ENCODE measurements around the gene CSF3R. TPM values are rescaled to one million over a fixed set of nuclear protein-coding genes. Genes with fewer than 3 reads are reported as not detected.

The CSF3R gene
- total RNA-seq, 2 experiments from 2014 or later: 3.7 to 4.1 TPM

GRCh38 chr1:36447450-36447849, 35.3 kb downstream of the CSF3R start:
- no peak for DNase-seq
- H3K27me3 ChIP-seq (ENCODE audit: control insufficient read depth in 1 of 2, insufficient read depth in 2 of 2, low read length in 2 of 2): no peaks in the 10 kb centered on the region
- H3K9me3 ChIP-seq (ENCODE audit: control insufficient read depth in 1 of 2, insufficient read depth in 1 of 2, low read length in 2 of 2): no peaks in the 10 kb centered on the region
- no peaks in the 10 kb centered on the region for H3K27me3 Mint-ChIP-seq
- peaks cover 20% of the 10 kb centered on the region for H3K4me1 Mint-ChIP-seq (ENCODE audit: low read depth)
- peak overlapping the region; percentile 21 for H3K4me3 Mint-ChIP-seq
- no peak overlapping the region for H3K4me3 ChIP-seq (ENCODE audit: low read length)
- ChIA-PET POLR2A (interaction anchor here (0.9 kb wide), 1 partner anchor 17 kb away, joined by 4 read pairs; the partner anchor contains the start of gene MRPS15), CTCF (no interaction called here)
- peaks cover 15% of the 10 kb centered on the region for H3K4me1 ChIP-seq (ENCODE audit: insufficient read depth, low read length)
- H3K27ac Mint-ChIP-seq: no peak overlapping the region
- H3K36me3 Mint-ChIP-seq (ENCODE audit: low read depth): no peaks in the 10 kb centered on the region
- H3K27ac ChIP-seq (ENCODE audit: low read depth in 1 of 2, low read length in 2 of 2): no peak overlapping the region
- H3K36me3 ChIP-seq (ENCODE audit: insufficient read depth, low read length): no peaks in the 10 kb centered on the region
- H3K9me3 Mint-ChIP-seq: no peaks in the 10 kb centered on the region
- ATAC-seq (ENCODE audit: poor library complexity): no peak
- intact Hi-C loops (cut with DNase I, micrococcal nuclease): loop anchor here in 1 of 2 experiments (5.0 kb wide), 2 partner anchors 205 to 985 kb away; no protein-coding TSS in a partner anchor
- TF ChIP-seq, protein P1, sequence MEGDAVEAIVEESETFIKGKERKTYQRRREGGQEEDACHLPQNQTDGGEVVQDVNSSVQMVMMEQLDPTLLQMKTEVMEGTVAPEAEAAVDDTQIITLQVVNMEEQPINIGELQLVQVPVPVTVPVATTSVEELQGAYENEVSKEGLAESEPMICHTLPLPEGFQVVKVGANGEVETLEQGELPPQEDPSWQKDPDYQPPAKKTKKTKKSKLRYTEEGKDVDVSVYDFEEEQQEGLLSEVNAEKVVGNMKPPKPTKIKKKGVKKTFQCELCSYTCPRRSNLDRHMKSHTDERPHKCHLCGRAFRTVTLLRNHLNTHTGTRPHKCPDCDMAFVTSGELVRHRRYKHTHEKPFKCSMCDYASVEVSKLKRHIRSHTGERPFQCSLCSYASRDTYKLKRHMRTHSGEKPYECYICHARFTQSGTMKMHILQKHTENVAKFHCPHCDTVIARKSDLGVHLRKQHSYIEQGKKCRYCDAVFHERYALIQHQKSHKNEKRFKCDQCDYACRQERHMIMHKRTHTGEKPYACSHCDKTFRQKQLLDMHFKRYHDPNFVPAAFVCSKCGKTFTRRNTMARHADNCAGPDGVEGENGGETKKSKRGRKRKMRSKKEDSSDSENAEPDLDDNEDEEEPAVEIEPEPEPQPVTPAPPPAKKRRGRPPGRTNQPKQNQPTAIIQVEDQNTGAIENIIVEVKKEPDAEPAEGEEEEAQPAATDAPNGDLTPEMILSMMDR (IDR thresholded peaks at IDR 0.05): no peak

GRCh38 chr1:36446746-36447145, 36.0 kb downstream of the CSF3R start:
- intact Hi-C loops (cut with DNase I, micrococcal nuclease): loop anchor here in 1 of 2 experiments (5.0 kb wide), 2 partner anchors 206 to 986 kb away; no protein-coding TSS in a partner anchor
- no peaks in the 10 kb centered on the region for H3K9me3 ChIP-seq (ENCODE audit: control insufficient read depth in 1 of 2, insufficient read depth in 1 of 2, low read length in 2 of 2)
- no peak for ATAC-seq (ENCODE audit: poor library complexity)
- CTCF ChIA-PET: no interaction called here
- H3K27me3 ChIP-seq (ENCODE audit: control insufficient read depth in 1 of 2, insufficient read depth in 2 of 2, low read length in 2 of 2): no peaks in the 10 kb centered on the region
- no peak overlapping the region for H3K27ac Mint-ChIP-seq
- POLR2A ChIA-PET: interaction anchor here (0.9 kb wide), 1 partner anchor 18 kb away, joined by 4 read pairs; the partner anchor contains the start of gene MRPS15
- H3K27ac ChIP-seq (ENCODE audit: low read depth in 1 of 2, low read length in 2 of 2): no peak overlapping the region
- peaks cover 17% of the 10 kb centered on the region for H3K4me1 Mint-ChIP-seq (ENCODE audit: low read depth)
- peaks cover 15% of the 10 kb centered on the region for H3K4me1 ChIP-seq (ENCODE audit: insufficient read depth, low read length)
- no peak overlapping the region for H3K4me3 ChIP-seq (ENCODE audit: low read length)
- H3K27me3 Mint-ChIP-seq: no peaks in the 10 kb centered on the region
- H3K9me3 Mint-ChIP-seq: no peaks in the 10 kb centered on the region
- no peaks in the 10 kb centered on the region for H3K36me3 ChIP-seq (ENCODE audit: insufficient read depth, low read length)
- H3K4me3 Mint-ChIP-seq: no peak overlapping the region
- no peaks in the 10 kb centered on the region for H3K36me3 Mint-ChIP-seq (ENCODE audit: low read depth)
- no peak for DNase-seq
- TF ChIP-seq, protein P1 (IDR thresholded peaks at IDR 0.05): no peak

DNA sequence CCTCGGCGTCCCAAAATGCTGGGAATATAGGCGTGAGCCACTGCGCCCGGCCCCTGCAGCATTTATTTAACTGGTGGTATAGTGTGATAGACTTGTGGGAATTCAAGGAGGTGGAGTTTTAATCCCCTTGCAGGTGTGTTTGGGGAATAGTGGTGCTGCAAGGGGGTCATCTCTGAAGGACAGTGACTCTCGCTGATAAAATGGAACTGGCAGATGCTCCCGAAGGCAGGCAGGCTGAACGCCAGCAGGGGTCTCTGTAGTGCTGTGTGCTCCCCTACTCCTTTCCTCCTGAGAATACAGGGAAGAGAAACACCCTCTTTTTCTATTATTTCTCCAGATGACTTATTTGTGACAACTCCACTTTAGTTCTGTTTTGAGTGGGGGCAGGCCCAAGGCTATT, 36.4 kb downstream of the CSF3R start:
- Mint-ChIP-seq H3K36me3 (ENCODE audit: low read depth) (no peaks in the 10 kb centered on the region), H3K27me3 (no peaks in the 10 kb centered on the region), H3K4me3 (no peak overlapping the region), H3K4me1 (ENCODE audit: low read depth) (peaks cover 13% of the 10 kb centered on the region), H3K9me3 (no peaks in the 10 kb centered on the region), H3K27ac (no peak overlapping the region)
- peaks cover 15% of the 10 kb centered on the region for H3K4me1 ChIP-seq (ENCODE audit: insufficient read depth, low read length)
- ATAC-seq (ENCODE audit: poor library complexity) (no peak), DNase-seq (peak in 4 of 14 experiments; percentile 23 to 45 (median 40))
- H3K36me3 ChIP-seq (ENCODE audit: insufficient read depth, low read length): no peaks in the 10 kb centered on the region
- CTCF ChIA-PET: no interaction called here
- POLR2A ChIA-PET: interaction anchor here (0.9 kb wide), 1 partner anchor 18 kb away, joined by 4 read pairs; the partner anchor contains the start of gene MRPS15
- no peaks in the 10 kb centered on the region for H3K9me3 ChIP-seq (ENCODE audit: control insufficient read depth in 1 of 2, insufficient read depth in 1 of 2, low read length in 2 of 2)
- H3K27me3 ChIP-seq (ENCODE audit: control insufficient read depth in 1 of 2, insufficient read depth in 2 of 2, low read length in 2 of 2): no peaks in the 10 kb centered on the region
- TF ChIP-seq, protein P1 (IDR thresholded peaks at IDR 0.05): no peak
- H3K4me3 ChIP-seq (ENCODE audit: low read length): no peak overlapping the region
- intact Hi-C loops (cut with DNase I, micrococcal nuclease): loop anchor here in 1 of 2 experiments (5.0 kb wide), 2 partner anchors 206 to 986 kb away; no protein-coding TSS in a partner anchor
- H3K27ac ChIP-seq (ENCODE audit: low read depth in 1 of 2, low read length in 2 of 2): no peak overlapping the region

All from CD4-positive, alpha-beta T cell (primary cell).